Peyer's patch (tissue), 4 donors: ENCODE results near the gene GALM. TPM values are rescaled to one million over a fixed set of nuclear protein-coding genes. Genes with fewer than 3 reads are reported as not detected.

Source experiments
- DNase-seq, 3 donors: peaks; one replicate each; pipeline ENCODE4 v3.0.0-alpha.2; 2017 to 2019
- H3K27ac ChIP-seq, 4 donors: fragments of 200-600 bp; sonication (generic); one replicate each; pipeline ENCODE4 v1.5.1; 2016 to 2019
- H3K27me3 ChIP-seq, 2 donors: fragments of 200-600 bp; sonication (generic); one replicate each; pipeline ENCODE4 v1.5.1; 2019
- H3K36me3 ChIP-seq, 3 donors: fragments of 200-600 bp; sonication (generic); one replicate each; pipeline ENCODE4 v1.5.1; 2016 to 2019
- H3K4me1 ChIP-seq, 4 donors: fragments of 200-600 bp; sonication (generic); one replicate each; pipeline ENCODE4 v1.5.1; 2016 to 2019
- H3K4me3 ChIP-seq, 4 donors: fragments of 200-600 bp; sonication (generic); 1 replicate in 3 of 4; 2 replicates in 1 of 4; pipeline ENCODE4 v1.5.1; 2016 to 2019; ENCODE audit warnings: mild to moderate bottlenecking in 1 of 4
- H3K9me3 ChIP-seq, 4 donors: fragments of 200-600 bp; sonication (generic); one replicate each; pipeline ENCODE4 v1.5.1; 2016 to 2019; ENCODE audit warnings: mild to moderate bottlenecking in 1 of 4
- POLR2A ChIP-seq, 2 donors: fragments of 450-650 bp; IDR thresholded peaks; one replicate each; pipeline ENCODE4 v1.5.1; 2017; ENCODE audit warnings: antibody characterized with exemption in 2 of 2, mild to moderate bottlenecking in 2 of 2, moderate library complexity in 2 of 2
- total RNA-seq, 4 donors: library from RNA; depleted of rRNA; stranded (reverse); fragments of >200 nt; gene quantifications; one replicate each; pipeline ENCODE4 v1.1.0, GENCODE V29; 2016

The GALM gene
- total RNA-seq, 4 donors from 2014 or later = 68.1 to 118 (median 86.0) TPM

- Histone ChIP-seq H3K4me3 (no peak overlapping the region), H3K36me3 (peaks cover 0 to 11% (median 0%) of the 10 kb centered on the region in 3 donors), H3K9me3 (no peaks in the 10 kb centered on the region), H3K27me3 (no peaks in the 10 kb centered on the region), H3K27ac (no peak overlapping the region), H3K4me1 (peaks cover 0 to 19% (median 0%) of the 10 kb centered on the region in 4 donors)
- no peak for DNase-seq
- no peak for TF ChIP-seq POLR2A (IDR thresholded peaks at IDR 0.05)
Measured at GRCh38 chr2:38783586-38783985, 117.7 kb downstream of the GALM start.

Other genes with a start within 250 kb of the GALM start
- 10 to 100 TPM; 33.3 to 70.1 (median 48.0) TPM for gene HNRNPLL, start 63.2 kb upstream of the GALM start, total RNA-seq
- 100 to 1,000 TPM in 3 of 4 donors, 10 to 100 TPM in 1; 93.3 to 295 (median 139) TPM for gene SRSF7, start 85.2 kb downstream of the GALM start, total RNA-seq
- gene GEMIN6, start 112.1 kb downstream of the GALM start, total RNA-seq = 10 to 100 TPM in 1 of 4 donors, 1 to 10 TPM in 3; 3.9 to 12.4 (median 6.8) TPM
- 10 to 100 TPM in 1 of 4 donors, 1 to 10 TPM in 3; 4.5 to 69.3 (median 7.3) TPM for gene DHX57, start 209.8 kb downstream of the GALM start, total RNA-seq
- gene MORN2, start 209.9 kb downstream of the GALM start, total RNA-seq = 10 to 100 TPM in 1 of 4 donors, 1 to 10 TPM in 3; 2.5 to 25.6 (median 6.2) TPM
- 1 to 10 TPM in 1 of 4 donors, under 1 TPM in 2, not detected in 1; 0.18 to 1.3 (median 0.28) TPM for gene ARHGEF33, start 223.8 kb downstream of the GALM start, total RNA-seq